ENCODE results near the gene TMEM95.
"Not testable (repeated sequence)": the region's sequence is repeated elsewhere in the genome, so short reads cannot be mapped to it uniquely, and the experiment has no call there.

GRCh38 chr17:7335765-7336164 is 19.2 kb upstream of the TMEM95 start:
- not testable (repeated sequence) for TF ChIP-seq CTCF (IDR thresholded peaks at IDR 0.05; ENCODE audit: low read depth, low read length); EZH2phosphoT487 (IDR thresholded peaks at IDR 0.05; ENCODE audit: low read depth)

Data from OCI-LY3 (cell line).